Neural cell (in vitro differentiated cells): ENCODE measurements around the gene GOLGA8B. TPM values are rescaled to one million over a fixed set of nuclear protein-coding genes. Genes with fewer than 3 reads are reported as not detected.
"Not testable (repeated sequence)": the region's sequence is repeated elsewhere in the genome, so short reads cannot be mapped to it uniquely, and the experiment has no call there.

Experiments used
- H2AFZ ChIP-seq: fragments of 200-600, 300-800 bp; sonication (generic), shearing (Covaris generic); 2 replicates; pipeline ENCODE4 v1.6.0; 2014; ENCODE audit warnings: low read depth, mild to moderate bottlenecking, antibody characterized with exemption, low read length, moderate library complexity
- H3F3A ChIP-seq: fragments of 200-600 bp; shearing (Covaris generic); 2 replicates; pipeline ENCODE4 v1.6.1; 2016; ENCODE audit warnings: mild to moderate bottlenecking, moderate library complexity, mixed read lengths, antibody characterized with exemption, low read length; ENCODE audit not compliant: insufficient read depth, poor library complexity, severe bottlenecking
- H3K27ac ChIP-seq: fragments of 200-600, 300-800 bp; sonication (generic), shearing (Covaris generic); 2 replicates; pipeline ENCODE4 v1.5.1; 2014; ENCODE audit warnings: mild to moderate bottlenecking, low read length, moderate library complexity
- H3K27me3 ChIP-seq: fragments of 300-800, 200-600 bp; sonication (generic), shearing (Covaris generic); 2 replicates; pipeline ENCODE4 v1.6.0; 2014; ENCODE audit warnings: mild to moderate bottlenecking, low read depth, low read length, moderate library complexity; ENCODE audit not compliant: insufficient read depth
- H3K36me3 ChIP-seq: fragments of 300-800, 200-600 bp; sonication (generic), shearing (Covaris generic); 2 replicates; pipeline ENCODE4 v1.5.1; 2014; ENCODE audit warnings: mild to moderate bottlenecking, antibody characterized with exemption, low read length, moderate library complexity; ENCODE audit not compliant: insufficient read depth
- H3K4me2 ChIP-seq: fragments of 300-800, 200-600 bp; sonication (generic), shearing (Covaris generic); 2 replicates; pipeline ENCODE4 v1.6.0; 2014; ENCODE audit warnings: mild to moderate bottlenecking, low read length
- H3K4me3 ChIP-seq: fragments of 300-800, 200-600 bp; sonication (generic), shearing (Covaris generic); 2 replicates; pipeline ENCODE4 v1.5.1; 2014; ENCODE audit warnings: mild to moderate bottlenecking, low read length, moderate library complexity
- H3K79me2 ChIP-seq: fragments of 200-600 bp; shearing (Covaris generic); replicated peaks from 2 replicates; pipeline ENCODE4 v1.6.0; 2014; ENCODE audit warnings: mild to moderate bottlenecking, low read length, moderate library complexity; ENCODE audit not compliant: insufficient read depth
- H3K9ac ChIP-seq: fragments of 300-800, 200-600 bp; sonication (generic), shearing (Covaris generic); 2 replicates; pipeline ENCODE4 v1.6.1; 2016; ENCODE audit warnings: mild to moderate bottlenecking, low read length, mixed read lengths
- H3K9me2 ChIP-seq: fragments of 200-600 bp; shearing (Covaris generic); 2 replicates; pipeline ENCODE4 v1.6.1; 2016; ENCODE audit warnings: mild to moderate bottlenecking, low read length, mixed read lengths; ENCODE audit not compliant: insufficient read depth
- H3K9me3 ChIP-seq: fragments of 200-600, 300-800 bp; sonication (generic), shearing (Covaris generic); 2 replicates; pipeline ENCODE4 v1.6.1; 2016; ENCODE audit warnings: mild to moderate bottlenecking, mixed run types, low read length, moderate library complexity, mixed read lengths
- H4K20me1 ChIP-seq: fragments of 200-600 bp; shearing (Covaris generic); 2 replicates; pipeline ENCODE4 v1.6.1; 2016; ENCODE audit warnings: mild to moderate bottlenecking, mixed run types; ENCODE audit not compliant: insufficient read depth
- CTCF ChIP-seq: fragments of 450-650 bp; IDR thresholded peaks from 2 replicates; pipeline ENCODE4 v1.5.1; 2014; ENCODE audit warnings: antibody characterized with exemption, mild to moderate bottlenecking, moderate library complexity; ENCODE audit not compliant: poor library complexity, severe bottlenecking
- EP300 ChIP-seq: fragments of 450-650 bp; conservative IDR thresholded peaks from 2 replicates; pipeline ENCODE4 v1.6.1; 2014; ENCODE audit warnings: antibody characterized with exemption, mild to moderate bottlenecking, moderate library complexity; ENCODE audit not compliant: poor library complexity, severe bottlenecking
- EZH2 ChIP-seq: fragments of 200-600, 300-800 bp; shearing (Covaris generic), sonication (generic); IDR thresholded peaks from 2 replicates; pipeline ENCODE4 v1.6.1; 2014; ENCODE audit warnings: antibody characterized with exemption, low read length, borderline replicate concordance, mild to moderate bottlenecking; ENCODE audit not compliant: insufficient read depth, poor library complexity, severe bottlenecking
- MXI1 ChIP-seq: fragments of 450-650 bp; conservative IDR thresholded peaks from 2 replicates; pipeline ENCODE4 v1.6.1; 2014; ENCODE audit warnings: antibody characterized with exemption, mild to moderate bottlenecking; ENCODE audit not compliant: poor library complexity, severe bottlenecking
- POLR2AphosphoS5 ChIP-seq: IDR thresholded peaks from 2 replicates; pipeline ENCODE4 v1.6.1; 2012
- RAD21 ChIP-seq: fragments of 450-650 bp; conservative IDR thresholded peaks from 2 replicates; pipeline ENCODE4 v1.6.1; 2014; ENCODE audit warnings: antibody characterized with exemption, mild to moderate bottlenecking, moderate library complexity
- SMC3 ChIP-seq: fragments of 450-650 bp; conservative IDR thresholded peaks from 2 replicates; pipeline ENCODE4 v1.6.1; 2014; ENCODE audit warnings: antibody characterized with exemption, mild to moderate bottlenecking, moderate library complexity; ENCODE audit not compliant: poor library complexity
- TAF1 ChIP-seq: IDR thresholded peaks from 2 replicates; pipeline ENCODE4 v1.6.1; 2012; ENCODE audit warnings: low read depth
- polyA plus RNA-seq: library from polyadenylated mRNA; depleted of rRNA; stranded (reverse); fragments of >200 nt; gene quantifications from 2 replicates; pipeline ENCODE4 v1.2.3, GENCODE V29; 2014
- TF ChIP-seq, protein P1 (sequence below): IDR thresholded peaks from 2 replicates; pipeline ENCODE4 v1.6.1; 2012; ENCODE audit warnings: borderline replicate concordance

Gene GOLGA8B
- polyA plus RNA-seq, 1 donor from 2014 or later = 462 TPM

- H3K4me3 ChIP-seq = no peak overlapping the region
- H3K36me3 ChIP-seq = no peaks in the 10 kb centered on the region
- no peaks in the 10 kb centered on the region for H3F3A ChIP-seq
- H3K9me3 ChIP-seq = no peaks in the 10 kb centered on the region
- no peak overlapping the region for H3K27ac ChIP-seq
- H2AFZ ChIP-seq = no peak overlapping the region
- no peak overlapping the region for H3K4me2 ChIP-seq
- H3K79me2 ChIP-seq = peaks cover 6% of the 10 kb centered on the region
- H3K27me3 ChIP-seq = no peaks in the 10 kb centered on the region
- TF ChIP-seq EZH2 = no peak
- TF ChIP-seq, protein P1, sequence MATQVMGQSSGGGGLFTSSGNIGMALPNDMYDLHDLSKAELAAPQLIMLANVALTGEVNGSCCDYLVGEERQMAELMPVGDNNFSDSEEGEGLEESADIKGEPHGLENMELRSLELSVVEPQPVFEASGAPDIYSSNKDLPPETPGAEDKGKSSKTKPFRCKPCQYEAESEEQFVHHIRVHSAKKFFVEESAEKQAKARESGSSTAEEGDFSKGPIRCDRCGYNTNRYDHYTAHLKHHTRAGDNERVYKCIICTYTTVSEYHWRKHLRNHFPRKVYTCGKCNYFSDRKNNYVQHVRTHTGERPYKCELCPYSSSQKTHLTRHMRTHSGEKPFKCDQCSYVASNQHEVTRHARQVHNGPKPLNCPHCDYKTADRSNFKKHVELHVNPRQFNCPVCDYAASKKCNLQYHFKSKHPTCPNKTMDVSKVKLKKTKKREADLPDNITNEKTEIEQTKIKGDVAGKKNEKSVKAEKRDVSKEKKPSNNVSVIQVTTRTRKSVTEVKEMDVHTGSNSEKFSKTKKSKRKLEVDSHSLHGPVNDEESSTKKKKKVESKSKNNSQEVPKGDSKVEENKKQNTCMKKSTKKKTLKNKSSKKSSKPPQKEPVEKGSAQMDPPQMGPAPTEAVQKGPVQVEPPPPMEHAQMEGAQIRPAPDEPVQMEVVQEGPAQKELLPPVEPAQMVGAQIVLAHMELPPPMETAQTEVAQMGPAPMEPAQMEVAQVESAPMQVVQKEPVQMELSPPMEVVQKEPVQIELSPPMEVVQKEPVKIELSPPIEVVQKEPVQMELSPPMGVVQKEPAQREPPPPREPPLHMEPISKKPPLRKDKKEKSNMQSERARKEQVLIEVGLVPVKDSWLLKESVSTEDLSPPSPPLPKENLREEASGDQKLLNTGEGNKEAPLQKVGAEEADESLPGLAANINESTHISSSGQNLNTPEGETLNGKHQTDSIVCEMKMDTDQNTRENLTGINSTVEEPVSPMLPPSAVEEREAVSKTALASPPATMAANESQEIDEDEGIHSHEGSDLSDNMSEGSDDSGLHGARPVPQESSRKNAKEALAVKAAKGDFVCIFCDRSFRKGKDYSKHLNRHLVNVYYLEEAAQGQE = no peak
- no peak for TF ChIP-seq CTCF
- TF ChIP-seq MXI1 = no peak
- no peak for TF ChIP-seq SMC3
- TF ChIP-seq RAD21 = no peak
- no peak for TF ChIP-seq EP300
- TF ChIP-seq POLR2AphosphoS5 = no peak
- no peak for TF ChIP-seq TAF1
- H4K20me1 ChIP-seq = no peaks in the 10 kb centered on the region
- no peaks in the 10 kb centered on the region for H3K9me2 ChIP-seq
- H3K9ac ChIP-seq = no peak overlapping the region
These were observed 5.2 kb downstream of the GOLGA8B start for GRCh38 chr15:34578283-34578674.

DNA sequence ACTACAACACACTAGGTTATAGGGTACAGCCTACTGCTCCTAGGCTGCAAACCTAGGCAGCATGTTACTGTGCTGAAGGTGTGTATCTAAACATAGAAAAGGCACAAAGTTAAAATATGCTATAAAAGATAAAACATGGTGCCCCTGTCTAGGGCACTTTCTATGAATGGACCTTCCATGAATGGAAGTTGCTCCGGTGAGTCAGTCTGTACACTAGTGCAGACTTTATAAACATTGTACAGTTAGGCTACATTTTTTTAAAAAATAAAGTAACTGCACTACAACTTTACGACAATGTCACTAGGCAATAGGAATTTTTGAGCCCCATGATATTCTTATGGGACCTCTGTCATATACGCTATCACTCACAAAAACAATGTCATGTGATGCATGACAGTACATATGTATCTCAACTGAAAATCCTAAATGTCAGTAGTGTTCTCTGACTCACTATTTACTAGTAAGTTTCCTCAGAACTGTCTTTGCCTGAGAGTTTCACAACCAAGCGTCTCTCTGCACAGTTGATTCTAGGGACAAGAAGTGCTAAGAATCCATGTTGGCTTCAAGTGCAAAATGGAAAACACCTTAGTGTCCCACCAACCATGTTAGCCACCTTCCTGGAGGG is 5.7 kb downstream of the GOLGA8B start:
- not testable (repeated sequence) for H3K9ac ChIP-seq, H3K9me2 ChIP-seq, H3K27ac ChIP-seq, H3K4me2 ChIP-seq, H4K20me1 ChIP-seq, H3K9me3 ChIP-seq, H3K36me3 ChIP-seq, H3K4me3 ChIP-seq, H3K79me2 ChIP-seq, H2AFZ ChIP-seq, H3K27me3 ChIP-seq, H3F3A ChIP-seq

DNA sequence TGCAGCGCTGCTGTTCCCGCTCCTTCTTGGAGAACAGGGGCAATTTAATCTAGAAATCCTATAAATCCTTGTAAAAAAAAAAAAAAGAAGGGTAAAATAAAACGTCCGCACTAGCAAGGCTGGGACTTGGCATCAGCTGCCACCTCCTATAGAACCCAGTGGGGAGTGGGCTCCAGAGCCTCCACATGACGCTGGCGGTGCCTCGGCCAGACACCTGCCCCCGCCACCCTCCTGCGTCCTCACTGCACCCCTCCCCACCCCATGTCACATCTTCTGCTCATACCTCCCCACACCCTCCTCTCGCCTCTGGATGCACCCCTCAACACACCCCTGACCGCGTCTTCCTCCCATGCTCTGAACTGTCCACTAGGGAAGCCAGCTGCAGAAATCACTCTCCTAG is 8.4 kb downstream of the GOLGA8B start:
- H3K9ac ChIP-seq, H3F3A ChIP-seq, H3K79me2 ChIP-seq, H4K20me1 ChIP-seq, H3K9me3 ChIP-seq, H3K4me2 ChIP-seq, H2AFZ ChIP-seq, H3K27me3 ChIP-seq, H3K27ac ChIP-seq, H3K4me3 ChIP-seq, H3K36me3 ChIP-seq, H3K9me2 ChIP-seq: not testable (repeated sequence)

DNA sequence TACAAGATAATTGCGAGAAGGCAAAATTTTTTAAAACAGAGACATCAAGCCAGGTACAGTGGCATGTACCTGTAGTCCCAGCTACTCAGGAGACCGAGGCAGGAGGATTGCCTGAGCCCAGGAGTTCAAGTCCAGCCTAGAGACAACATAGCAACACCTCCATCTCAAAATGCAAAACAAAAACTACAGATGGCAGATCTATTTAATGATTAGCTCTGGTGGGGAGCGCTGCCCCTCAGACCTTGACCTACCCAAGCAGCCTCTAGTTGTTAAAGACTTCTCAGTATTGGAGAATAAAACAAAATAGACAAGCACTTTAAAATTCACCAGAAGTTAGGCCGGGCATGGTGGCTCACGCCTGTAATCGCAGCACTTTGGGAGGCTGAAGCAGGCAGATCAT is 10.5 kb downstream of the GOLGA8B start:
- H3K4me2 ChIP-seq, H3F3A ChIP-seq, H3K27me3 ChIP-seq, H3K4me3 ChIP-seq, H3K9ac ChIP-seq, H3K9me2 ChIP-seq, H2AFZ ChIP-seq, H4K20me1 ChIP-seq, H3K79me2 ChIP-seq, H3K9me3 ChIP-seq, H3K27ac ChIP-seq, H3K36me3 ChIP-seq: not testable (repeated sequence)

DNA sequence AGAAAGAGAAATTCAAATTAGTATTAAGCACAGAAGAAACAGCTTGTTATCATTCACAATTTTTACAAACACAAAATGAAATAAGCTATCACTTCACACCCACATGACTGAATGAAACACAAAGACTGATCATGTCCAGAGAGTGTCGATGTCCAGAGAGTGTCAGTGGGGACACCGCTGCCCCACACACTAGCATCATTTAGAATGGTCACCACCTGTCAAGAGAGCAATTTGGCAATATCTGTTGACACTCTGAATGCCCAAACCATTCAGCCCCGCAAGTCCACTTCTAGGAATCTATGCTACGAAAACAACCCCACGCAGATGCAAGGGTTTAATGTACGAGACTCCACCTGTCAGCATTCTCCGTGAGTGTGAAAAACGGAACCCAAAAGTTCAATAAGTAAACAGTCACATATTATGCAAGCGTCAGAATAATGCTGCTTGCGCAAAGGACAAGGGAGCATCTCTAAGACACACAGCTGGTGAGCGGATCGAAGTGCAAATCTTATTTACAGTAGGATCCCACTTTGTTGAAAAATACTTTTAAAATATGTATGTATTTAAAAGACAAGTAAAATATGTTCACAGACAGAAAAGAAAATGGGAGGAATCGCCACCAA is 11.3 kb downstream of the GOLGA8B start:
- H3K79me2 ChIP-seq, H3F3A ChIP-seq, H3K9me2 ChIP-seq, H3K27me3 ChIP-seq, H3K9me3 ChIP-seq, H3K36me3 ChIP-seq, H3K9ac ChIP-seq, H4K20me1 ChIP-seq, H3K4me2 ChIP-seq, H2AFZ ChIP-seq, H3K27ac ChIP-seq, H3K4me3 ChIP-seq: not testable (repeated sequence)
